HUES6 (cell line): ENCODE data around the gene CPNE4.
"Not testable (repeated sequence)": the region's sequence is repeated elsewhere in the genome, so short reads cannot be mapped to it uniquely, and the experiment has no call there.

Source experiments
- H3K27ac ChIP-seq: 2 replicates; pipeline ENCODE4 v1.7.0; 2013; ENCODE audit warnings: low read depth, mild to moderate bottlenecking, low read length, inconsistent platforms
- H3K27me3 ChIP-seq: 2 replicates; pipeline ENCODE4 v1.6.1; 2013; ENCODE audit warnings: low read length; ENCODE audit not compliant: control insufficient read depth, insufficient read depth
- H3K36me3 ChIP-seq: 2 replicates; pipeline ENCODE4 v1.6.1; 2013; ENCODE audit warnings: low read length; ENCODE audit not compliant: control insufficient read depth, insufficient read depth
- H3K4me1 ChIP-seq: 2 replicates; pipeline ENCODE4 v1.6.1; 2013; ENCODE audit warnings: low read length; ENCODE audit not compliant: control insufficient read depth, insufficient read depth
- H3K4me3 ChIP-seq: 2 replicates; pipeline ENCODE4 v1.5.1; 2013; ENCODE audit warnings: low read depth, low read length
- H3K9ac ChIP-seq: one replicate; pipeline ENCODE4 v1.6.1; 2013; ENCODE audit warnings: mild to moderate bottlenecking, low read length
- H3K9me3 ChIP-seq: 2 replicates; pipeline ENCODE4 v1.6.1; 2013; ENCODE audit warnings: low read depth, low read length; ENCODE audit not compliant: control insufficient read depth, insufficient read depth

The CPNE4 gene

GRCh38 chr3:132034486-132035464, at the start of gene CPNE4:
CPNE4 (minus strand) TSS chr3:132035014.
- no peaks in the 10 kb centered on the region for H3K9me3 ChIP-seq
- no peaks in the 10 kb centered on the region for H3K4me1 ChIP-seq
- H3K4me3 ChIP-seq, result peak within 1 kb of the TSS; percentile 79
- H3K27me3 ChIP-seq, result peaks cover 55% of the 10 kb centered on the region
- no peak within 1 kb of the TSS for H3K27ac ChIP-seq
- H3K36me3 ChIP-seq, result no peaks in the 10 kb centered on the region
- H3K9ac ChIP-seq, result peak within 1 kb of the TSS; percentile 16

- Histone ChIP-seq H3K4me3 (0 out of 2 replicates have a peak overlapping the region, but pooled peaks have one; percentile 5), H3K9ac (no peak overlapping the region), H3K27ac (peak overlapping the region; percentile 79; the same call in 1 of the 2 replicates)
Observed at GRCh38 chr3:132083583-132084279, 48.9 kb upstream of the CPNE4 start.

GRCh38 chr3:132083159-132083558, 48.3 kb upstream of the CPNE4 start:
- Histone ChIP-seq H3K27me3 (no peaks in the 10 kb centered on the region), H3K9me3 (no peaks in the 10 kb centered on the region), H3K36me3 (no peaks in the 10 kb centered on the region), H3K4me3 (0 out of 2 replicates have a peak overlapping the region, but pooled peaks have one; percentile 5), H3K9ac (no peak overlapping the region), H3K4me1 (peaks cover 18% of the 10 kb centered on the region), H3K27ac (peak overlapping the region; percentile 60; the same call in 1 of the 2 replicates)

More at GRCh38 chr3:132083583-132084279, 48.9 kb upstream of the CPNE4 start:
- H3K27me3 ChIP-seq, result no peaks in the 10 kb centered on the region
- H3K4me1 ChIP-seq, result peaks cover 18% of the 10 kb centered on the region
- no peaks in the 10 kb centered on the region for H3K9me3 ChIP-seq
- no peaks in the 10 kb centered on the region for H3K36me3 ChIP-seq

GRCh38 chr3:132079147-132079546, 44.3 kb upstream of the CPNE4 start:
- Histone ChIP-seq H3K27me3 (peaks cover 23% of the 10 kb centered on the region), H3K4me3 (no peak overlapping the region), H3K9ac (no peak overlapping the region), H3K36me3 (no peaks in the 10 kb centered on the region), H3K27ac (no peak overlapping the region), H3K9me3 (no peaks in the 10 kb centered on the region), H3K4me1 (peaks cover 15% of the 10 kb centered on the region)

GRCh38 chr3:132073771-132074170, 39.0 kb upstream of the CPNE4 start:
- no peak overlapping the region for H3K27ac ChIP-seq
- peaks cover 74% of the 10 kb centered on the region for H3K27me3 ChIP-seq
- H3K9me3 ChIP-seq, result no peaks in the 10 kb centered on the region
- H3K9ac ChIP-seq, result no peak overlapping the region
- no peaks in the 10 kb centered on the region for H3K36me3 ChIP-seq
- H3K4me1 ChIP-seq, result no peaks in the 10 kb centered on the region
- H3K4me3 ChIP-seq, result no peak overlapping the region

GRCh38 chr3:132071043-132071442, 36.2 kb upstream of the CPNE4 start:
- Histone ChIP-seq H3K27me3 (peaks cover 90% of the 10 kb centered on the region), H3K36me3 (no peaks in the 10 kb centered on the region), H3K4me3 (no peak overlapping the region), H3K27ac (no peak overlapping the region), H3K9me3 (no peaks in the 10 kb centered on the region), H3K9ac (no peak overlapping the region), H3K4me1 (no peaks in the 10 kb centered on the region)

- Histone ChIP-seq H3K9ac (no peak overlapping the region), H3K36me3 (no peaks in the 10 kb centered on the region), H3K27me3 (peaks cover 23% of the 10 kb centered on the region), H3K4me1 (peaks cover 4% of the 10 kb centered on the region; the same call in 1 of the 2 replicates), H3K27ac (no peak overlapping the region), H3K9me3 (no peaks in the 10 kb centered on the region), H3K4me3 (no peak overlapping the region; the same call in 1 of the 2 replicates)
Observed at GRCh38 chr3:132064114-132064513, 29.3 kb upstream of the CPNE4 start.

GRCh38 chr3:132062535-132062934, 27.7 kb upstream of the CPNE4 start:
- H3K9ac ChIP-seq, result no peak overlapping the region
- H3K4me1 ChIP-seq, result peaks cover 4% of the 10 kb centered on the region; the same call in 1 of the 2 replicates
- no peak overlapping the region for H3K27ac ChIP-seq
- no peaks in the 10 kb centered on the region for H3K36me3 ChIP-seq
- H3K27me3 ChIP-seq, result peaks cover 8% of the 10 kb centered on the region; the same call in 1 of the 2 replicates
- H3K9me3 ChIP-seq, result no peaks in the 10 kb centered on the region
- H3K4me3 ChIP-seq, result no peak overlapping the region

GRCh38 chr3:132055872-132056271, 21.1 kb upstream of the CPNE4 start:
- H3K27ac ChIP-seq, result no peak overlapping the region
- H3K9ac ChIP-seq, result no peak overlapping the region
- no peaks in the 10 kb centered on the region for H3K36me3 ChIP-seq
- no peak overlapping the region for H3K4me3 ChIP-seq
- H3K4me1 ChIP-seq, result no peaks in the 10 kb centered on the region
- no peaks in the 10 kb centered on the region for H3K9me3 ChIP-seq
- H3K27me3 ChIP-seq, result no peaks in the 10 kb centered on the region; the same call in 1 of the 2 replicates

- no peaks in the 10 kb centered on the region for H3K9me3 ChIP-seq
- H3K9ac ChIP-seq, result no peak overlapping the region
- no peak overlapping the region for H3K27ac ChIP-seq
- H3K4me3 ChIP-seq, result no peak overlapping the region
- no peaks in the 10 kb centered on the region for H3K4me1 ChIP-seq
- no peaks in the 10 kb centered on the region for H3K36me3 ChIP-seq
- no peaks in the 10 kb centered on the region for H3K27me3 ChIP-seq
Observed at GRCh38 chr3:132047209-132047608, 12.4 kb upstream of the CPNE4 start.

GRCh38 chr3:132044874-132045273, 10.1 kb upstream of the CPNE4 start:
- H3K9ac ChIP-seq, H3K4me1 ChIP-seq, H3K4me3 ChIP-seq, H3K9me3 ChIP-seq, H3K27ac ChIP-seq, H3K27me3 ChIP-seq, H3K36me3 ChIP-seq: not testable (repeated sequence)
